ENCODE data around the gene TMEM205.

- TF ChIP-seq CTCF (IDR thresholded peaks at IDR 0.05) (no peak), POLR2A (IDR thresholded peaks at IDR 0.05) (no peak)
These were observed 18.3 kb upstream of the TMEM205 start for GRCh38 chr19:11364296-11364904.

All from adrenal gland (tissue), 5 donors.